GM18508 (cell line): ENCODE results near the gene PTGER1.

Experiments
- ATAC-seq: cut with Tn5 transposase; IDR thresholded peaks from one replicate; pipeline ENCODE4 v1.9.1; 2021; ENCODE audit warnings: moderate number of reproducible peaks; ENCODE audit not compliant: insufficient read depth, unreplicated experiment

The PTGER1 gene

GRCh38 chr19:14503285-14503684 is 28.1 kb upstream of the PTGER1 start:
- ATAC-seq: no peak

DNA sequence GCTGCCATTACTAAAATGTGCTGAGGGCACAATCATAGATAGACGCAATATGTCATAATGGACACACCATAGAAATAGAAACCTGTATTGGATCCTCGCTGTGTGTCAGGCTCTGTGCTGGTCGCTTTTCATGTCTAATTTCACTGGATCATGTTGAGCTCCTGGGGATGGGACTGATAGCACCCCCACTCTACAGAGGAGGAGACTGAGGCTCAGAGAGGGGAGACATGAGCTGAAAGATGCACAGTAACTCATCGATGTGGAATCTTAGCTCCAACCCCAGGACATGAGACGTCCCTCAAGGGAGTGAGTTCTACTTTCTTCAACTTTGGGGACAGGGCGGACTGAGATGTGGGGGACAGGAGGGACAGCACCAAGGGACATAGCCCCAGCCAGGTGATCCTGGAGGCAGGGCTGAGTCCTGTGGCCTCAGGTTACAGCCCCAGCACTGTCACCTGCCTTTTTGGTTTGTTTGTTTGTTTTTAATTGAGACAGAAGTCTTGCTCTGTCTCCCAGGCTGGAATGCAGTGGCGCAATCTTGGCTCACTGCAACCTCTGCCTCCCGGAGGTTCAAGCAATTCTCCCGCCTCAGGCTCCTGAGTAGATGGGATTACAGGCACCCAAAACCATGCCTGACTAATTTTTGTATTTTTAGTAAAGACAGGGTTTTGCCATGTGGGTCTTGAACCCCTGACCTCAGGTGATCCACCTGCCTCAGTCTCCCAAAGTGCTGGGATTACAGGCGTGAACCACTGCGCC is 27.4 kb upstream of the PTGER1 start:
- ATAC-seq: no peak

DNA sequence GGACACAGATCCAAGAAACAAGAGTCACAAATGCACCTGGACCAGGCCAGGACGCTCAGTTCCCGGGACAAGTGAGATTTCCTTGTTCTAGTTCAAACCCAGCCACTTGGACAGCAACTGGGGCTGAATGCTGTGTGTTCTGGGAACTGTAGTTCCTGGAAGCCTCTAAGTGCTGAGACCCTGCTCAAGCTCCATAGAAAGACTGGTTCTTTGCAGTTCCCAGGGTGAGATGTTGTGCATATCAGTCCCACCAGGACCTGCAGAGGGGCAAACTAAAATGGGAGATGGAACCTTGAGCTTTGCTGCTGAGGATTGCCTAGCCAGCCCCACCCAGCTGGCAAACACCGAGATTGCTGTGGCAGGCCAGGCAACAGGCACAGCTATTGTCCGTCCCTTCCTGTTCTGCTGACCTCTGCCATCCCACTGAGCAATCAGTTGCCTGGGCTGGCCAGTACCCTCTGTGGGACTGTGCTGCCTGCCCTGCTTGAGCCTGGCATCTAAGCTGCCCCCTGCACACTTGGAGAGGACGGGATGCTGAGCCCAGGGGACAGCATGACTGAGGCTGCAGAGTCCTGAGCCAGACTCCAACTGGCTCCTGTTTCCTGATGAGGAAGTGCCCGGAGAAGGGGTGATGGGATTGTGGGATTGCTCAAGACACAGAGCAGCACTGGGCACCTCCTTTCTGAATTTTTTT is 22.2 kb upstream of the PTGER1 start:
- no peak for ATAC-seq

DNA sequence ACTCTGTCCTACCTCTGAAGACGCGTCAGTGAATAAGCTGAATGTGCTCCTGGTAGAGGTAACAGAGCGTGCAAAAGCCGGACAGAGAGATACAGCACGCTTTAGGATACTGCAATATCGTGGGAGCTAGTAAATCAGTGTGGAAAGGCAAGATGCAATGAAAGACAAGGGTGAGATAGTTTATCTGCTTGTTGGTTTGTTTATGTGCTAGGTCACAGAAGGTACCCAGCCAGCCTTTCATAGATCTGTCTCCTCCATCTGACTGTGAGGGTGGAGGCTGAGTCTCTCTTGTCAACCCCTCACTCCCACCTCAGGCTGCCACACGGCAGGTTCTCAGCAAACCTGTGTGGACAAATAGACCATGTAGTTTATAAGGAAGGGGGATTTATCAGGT is 21.7 kb upstream of the PTGER1 start:
- no peak for ATAC-seq

- ATAC-seq: no peak
Measured at GRCh38 chr19:14496029-14496833, 21.1 kb upstream of the PTGER1 start, which contains the start of gene GIPC1. Gene GIPC1 (minus strand): TSS chr19:14496127. CDS start chr19:14482976, 13,151 bp downstream.

DNA sequence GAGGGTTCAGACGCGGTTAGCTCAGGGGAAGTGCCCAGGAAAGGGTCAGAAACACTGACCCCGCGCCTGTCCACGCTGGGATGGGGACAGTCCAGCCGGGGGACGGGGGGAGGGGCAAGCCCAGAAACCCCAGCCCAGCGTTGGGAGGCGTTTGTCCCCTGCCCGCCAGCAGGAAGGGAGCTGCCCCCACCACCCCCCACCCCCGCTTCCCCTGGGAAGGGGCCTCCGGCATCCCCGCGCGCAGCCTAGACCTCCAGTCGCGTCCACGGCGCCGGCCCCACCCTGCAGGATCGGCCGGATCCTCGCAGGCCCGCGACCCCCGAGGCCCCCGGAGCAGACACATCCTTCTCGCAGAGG is 20.5 kb upstream of the PTGER1 start:
- ATAC-seq: no peak

- ATAC-seq: no peak
Measured at GRCh38 chr19:14494910-14495671, 19.9 kb upstream of the PTGER1 start.

- ATAC-seq: no peak
Measured at GRCh38 chr19:14494411-14494810, 19.3 kb upstream of the PTGER1 start.

DNA sequence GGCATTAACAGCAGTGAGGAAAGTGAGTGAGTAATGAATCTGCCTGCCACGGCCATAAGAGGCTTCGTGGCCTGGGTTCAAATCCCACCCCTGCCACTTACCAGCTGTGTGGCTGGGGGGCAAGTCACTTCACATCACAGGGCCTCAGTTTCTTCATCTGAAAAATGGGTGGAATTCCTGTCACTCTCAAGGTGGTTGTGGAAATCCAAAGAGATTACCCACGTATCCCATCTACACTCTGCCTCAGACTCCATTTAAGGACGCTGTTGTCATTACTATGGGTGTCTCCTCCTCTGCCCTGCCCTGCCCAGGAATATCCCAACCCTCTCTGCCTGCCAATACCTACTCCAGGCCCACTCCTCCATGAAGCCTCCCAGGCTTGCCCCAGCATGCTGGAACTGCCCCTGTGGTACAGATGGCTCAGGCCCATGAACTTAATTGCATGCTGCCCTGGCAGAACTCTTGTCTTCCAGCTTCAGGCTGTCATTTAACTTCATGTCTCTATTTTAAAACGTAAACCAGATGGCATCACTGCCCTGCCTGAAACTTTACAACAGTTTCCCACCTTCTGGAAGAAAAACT is 17.7 kb upstream of the PTGER1 start:
- no peak for ATAC-seq

GRCh38 chr19:14487370-14488125 is 12.4 kb upstream of the PTGER1 start:
- ATAC-seq: no peak

DNA sequence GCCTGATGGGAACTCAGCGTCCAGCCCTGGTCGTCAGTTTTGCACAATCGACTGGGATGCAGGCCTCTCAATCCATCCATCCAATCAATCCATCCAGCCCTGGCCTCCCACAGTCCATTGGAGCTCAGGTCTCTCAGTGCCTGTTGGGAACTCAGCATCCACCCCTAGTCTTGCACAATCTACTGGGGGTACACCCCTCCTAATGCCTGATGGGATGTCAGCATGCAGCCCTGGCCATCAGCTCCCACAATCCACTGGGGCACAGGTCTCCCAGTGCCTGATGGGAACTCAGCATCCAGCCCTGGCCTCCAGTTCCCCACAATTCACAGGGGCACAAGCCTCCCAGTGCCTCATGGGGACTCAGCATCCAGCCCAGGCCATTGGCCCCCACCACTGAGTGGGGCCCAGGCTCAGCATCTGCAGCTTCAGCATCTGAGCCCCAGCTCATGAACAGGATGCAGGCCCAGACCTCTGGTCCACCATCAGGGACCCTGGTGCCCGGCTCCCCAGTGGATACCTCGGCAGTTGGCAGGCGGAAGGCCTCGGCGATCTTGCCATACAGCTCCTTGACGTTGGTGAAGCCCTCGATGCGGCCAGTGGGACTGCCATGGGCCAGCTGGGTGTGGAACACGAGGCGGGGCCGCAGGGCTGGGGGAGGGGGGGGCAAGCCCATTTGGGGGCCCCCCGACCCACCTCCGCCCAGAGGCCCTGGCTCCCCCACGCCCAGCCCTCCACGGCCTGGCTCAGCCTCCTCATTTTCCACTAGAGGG is 7.2 kb upstream of the PTGER1 start:
- no peak for ATAC-seq

DNA sequence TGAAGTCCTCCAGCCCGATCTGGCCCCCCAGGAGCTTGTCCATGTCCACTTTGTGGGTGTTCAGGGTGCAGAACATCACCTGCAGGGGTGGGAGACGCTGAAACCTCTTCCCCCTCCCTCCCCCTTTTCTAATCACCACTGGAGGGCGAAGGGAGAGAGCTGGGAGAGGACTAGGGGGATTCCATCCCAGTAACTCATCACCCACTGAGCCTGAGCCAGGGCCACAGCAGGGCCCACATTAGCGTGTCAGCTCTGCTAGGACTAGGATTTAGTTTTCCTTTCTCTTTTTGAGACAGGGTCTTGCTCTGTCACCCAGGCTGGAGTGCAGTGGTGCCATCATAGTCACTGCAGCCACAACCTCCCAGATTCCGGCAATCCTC is 5.5 kb upstream of the PTGER1 start:
- no peak for ATAC-seq

DNA sequence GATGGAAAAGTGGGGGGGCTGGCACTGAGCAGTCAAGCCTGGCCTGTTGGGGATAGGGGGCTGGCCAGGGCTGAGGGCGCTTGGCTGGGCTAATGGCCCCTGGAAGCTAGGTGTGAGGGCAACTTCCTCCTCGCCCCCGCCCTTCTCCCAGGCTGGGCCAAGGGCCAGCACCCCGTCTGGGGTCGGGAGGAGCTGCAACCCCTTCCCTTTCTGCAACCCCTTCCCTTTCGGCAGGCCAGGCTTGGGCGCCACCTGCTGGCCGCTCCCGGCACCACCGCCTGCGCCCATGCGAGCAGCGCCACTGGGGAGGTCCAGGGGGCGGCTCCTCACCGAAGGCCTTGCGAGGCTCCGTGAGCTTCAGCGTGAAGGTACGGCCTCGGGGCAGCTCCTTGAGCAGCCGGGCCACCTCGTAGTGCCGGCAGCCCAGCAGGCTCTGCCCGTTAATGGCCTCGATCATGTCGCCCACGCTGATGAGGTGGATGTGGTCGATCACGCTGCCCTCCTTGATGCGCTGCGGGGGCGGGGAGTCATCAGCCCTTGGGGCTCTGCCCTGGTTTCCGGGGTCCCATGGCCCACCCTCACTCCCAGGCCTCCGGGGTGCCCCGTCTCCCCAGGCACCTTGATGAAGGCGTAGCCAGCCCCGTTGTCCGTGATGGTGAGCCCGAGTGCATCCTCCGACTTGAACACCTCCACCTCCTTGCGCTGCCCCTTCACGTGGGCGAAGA is 5.0 kb upstream of the PTGER1 start:
- no peak for ATAC-seq

GRCh38 chr19:14479309-14479974 is 4.3 kb upstream of the PTGER1 start:
- no peak for ATAC-seq

GRCh38 chr19:14478113-14478545 is 3.0 kb upstream of the PTGER1 start:
- no peak for ATAC-seq

GRCh38 chr19:14477418-14478112 is 2.4 kb upstream of the PTGER1 start:
- no peak for ATAC-seq
